GM12878 (cell line): ENCODE data around the gene TNFSF13.

Source experiments
- EP300 ChIP-seq, 2 experiments: fragments of 150-350 bp in 1 of 2; IDR thresholded peaks; 2 replicates each; pipeline ENCODE4 v1.6.1; 2011 to 2012; ENCODE audit warnings: low read depth in 2 of 2, low read length in 2 of 2, borderline replicate concordance in 1 of 2, improper control_type of control experiment in 1 of 2, inconsistent platforms in 1 of 2; ENCODE audit not compliant: control insufficient read depth in 1 of 2
- EZH2 ChIP-seq: IDR thresholded peaks from 2 replicates; pipeline ENCODE4 v1.6.1; 2012; ENCODE audit warnings: low read depth, mild to moderate bottlenecking, control low read depth, inconsistent platforms, low read length, borderline replicate concordance; ENCODE audit not compliant: control insufficient read depth
- NFXL1 ChIP-seq: fragments of 450-650 bp; IDR thresholded peaks from 2 replicates; pipeline ENCODE4 v1.6.1; 2017; ENCODE audit warnings: antibody characterized with exemption, mild to moderate bottlenecking, borderline replicate concordance
- POLR2A ChIP-seq: IDR thresholded peaks from 2 replicates; pipeline ENCODE4 v1.6.1; 2011; ENCODE audit warnings: low read depth, mild to moderate bottlenecking, low read length
- POLR2AphosphoS5 ChIP-seq: IDR thresholded peaks from 2 replicates; pipeline ENCODE4 v1.6.1; 2011; ENCODE audit warnings: mild to moderate bottlenecking, low read length, inconsistent platforms
- TF ChIP-seq, protein P1 (sequence below), 3 experiments: IDR thresholded peaks in 2 of 3; conservative IDR thresholded peaks in 1 of 3; 2 replicates each; pipeline ENCODE4 v1.5.1; 2011; ENCODE audit warnings: low read depth in 3 of 3, low read length in 3 of 3, mild to moderate bottlenecking in 3 of 3, control low read depth in 2 of 3, moderate library complexity in 2 of 3, inconsistent platforms in 1 of 3, mixed read lengths in 1 of 3; ENCODE audit not compliant: control insufficient read depth in 2 of 3, insufficient read depth in 1 of 3; ENCODE audit errors: extremely low read depth in 1 of 3

DNA sequence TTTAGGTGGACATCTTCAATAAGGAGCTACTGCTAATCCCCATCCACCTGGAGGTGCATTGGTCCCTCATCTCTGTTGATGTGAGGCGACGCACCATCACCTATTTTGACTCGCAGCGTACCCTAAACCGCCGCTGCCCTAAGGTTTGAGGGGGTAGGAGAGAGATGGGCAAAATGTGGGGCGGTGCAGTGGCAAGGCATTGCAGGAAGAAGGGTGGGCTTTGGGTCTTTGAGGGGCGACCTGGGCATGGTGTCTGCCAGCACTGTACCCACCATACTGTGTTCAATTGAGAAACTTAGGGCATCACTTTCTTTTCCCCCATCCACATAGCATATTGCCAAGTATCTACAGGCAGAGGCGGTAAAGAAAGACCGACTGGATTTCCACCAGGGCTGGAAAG is 11.8 kb downstream of the TNFSF13 start:
- TF ChIP-seq NFXL1 (no peak), EZH2 (no peak), POLR2A (no peak), POLR2AphosphoS5 (no peak), EP300 (IDR thresholded peaks at IDR 0.05; ENCODE audit: borderline replicate concordance in 1 of 2, control insufficient read depth in 1 of 2, low read depth in 2 of 2, low read length in 2 of 2) (no peak)
- TF ChIP-seq, protein P1, sequence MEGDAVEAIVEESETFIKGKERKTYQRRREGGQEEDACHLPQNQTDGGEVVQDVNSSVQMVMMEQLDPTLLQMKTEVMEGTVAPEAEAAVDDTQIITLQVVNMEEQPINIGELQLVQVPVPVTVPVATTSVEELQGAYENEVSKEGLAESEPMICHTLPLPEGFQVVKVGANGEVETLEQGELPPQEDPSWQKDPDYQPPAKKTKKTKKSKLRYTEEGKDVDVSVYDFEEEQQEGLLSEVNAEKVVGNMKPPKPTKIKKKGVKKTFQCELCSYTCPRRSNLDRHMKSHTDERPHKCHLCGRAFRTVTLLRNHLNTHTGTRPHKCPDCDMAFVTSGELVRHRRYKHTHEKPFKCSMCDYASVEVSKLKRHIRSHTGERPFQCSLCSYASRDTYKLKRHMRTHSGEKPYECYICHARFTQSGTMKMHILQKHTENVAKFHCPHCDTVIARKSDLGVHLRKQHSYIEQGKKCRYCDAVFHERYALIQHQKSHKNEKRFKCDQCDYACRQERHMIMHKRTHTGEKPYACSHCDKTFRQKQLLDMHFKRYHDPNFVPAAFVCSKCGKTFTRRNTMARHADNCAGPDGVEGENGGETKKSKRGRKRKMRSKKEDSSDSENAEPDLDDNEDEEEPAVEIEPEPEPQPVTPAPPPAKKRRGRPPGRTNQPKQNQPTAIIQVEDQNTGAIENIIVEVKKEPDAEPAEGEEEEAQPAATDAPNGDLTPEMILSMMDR (IDR thresholded peaks at IDR 0.05 in 2 of 3, conservative IDR thresholded peaks at IDR 0.05 in 1 of 3; ENCODE audit: control insufficient read depth in 2 of 3, extremely low read depth in 1 of 3, insufficient read depth in 1 of 3, low read depth in 3 of 3, low read length in 3 of 3), result no peak
